Measurements from ENCODE around the gene GFOD2.
A peak's percentile ranks its signal among the peaks of the same experiment; 100 is the strongest.
"Not testable (repeated sequence)": the region's sequence is repeated elsewhere in the genome, so short reads cannot be mapped to it uniquely, and the experiment has no call there.

The GFOD2 gene

DNA sequence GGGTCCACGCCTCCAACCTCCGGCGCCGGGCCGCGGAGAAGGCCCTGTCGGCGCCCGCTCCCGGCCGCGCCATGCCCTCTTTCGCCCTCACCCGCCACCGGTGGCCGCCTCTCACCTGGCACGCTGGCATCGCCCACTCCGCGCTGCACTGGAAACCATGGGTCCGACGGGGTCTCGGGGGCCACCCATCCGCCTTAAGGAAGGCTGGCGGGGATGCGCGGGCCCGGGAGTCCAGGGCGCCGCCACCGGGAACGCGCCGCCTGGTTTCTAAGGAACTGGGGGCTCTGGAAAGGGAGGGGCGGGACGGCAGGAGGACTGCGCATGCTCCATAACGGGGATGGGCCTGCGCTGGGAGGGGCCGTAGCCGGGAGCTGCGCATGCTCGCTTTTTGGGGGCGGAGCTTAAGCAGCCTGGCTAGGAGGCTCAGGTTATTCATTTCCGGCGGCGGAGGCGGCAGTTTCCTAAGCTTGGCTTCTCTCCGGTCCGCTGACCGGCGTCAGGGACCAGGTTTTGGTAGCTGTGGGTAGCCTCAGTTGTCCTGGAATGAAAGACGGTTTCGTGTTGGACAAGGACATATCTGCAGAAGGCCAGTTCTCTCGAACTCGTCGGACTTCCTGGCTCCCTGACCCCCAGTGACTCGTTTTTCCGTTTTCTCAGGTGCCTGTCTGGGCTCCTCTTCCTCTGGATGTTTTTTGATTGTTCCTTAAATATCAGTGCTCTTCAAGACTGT, at the start of gene GFOD2:
GFOD2 (minus strand) TSS at position 269 of the 730 bp plus-strand sequence. CDS start 33,601 bp downstream, outside the sequence.
- peak; percentile 99 for DNase-seq

- no peak for DNase-seq
These were observed 48.8 kb upstream of the GFOD2 start for GRCh38 chr16:67767953-67768352.

DNA sequence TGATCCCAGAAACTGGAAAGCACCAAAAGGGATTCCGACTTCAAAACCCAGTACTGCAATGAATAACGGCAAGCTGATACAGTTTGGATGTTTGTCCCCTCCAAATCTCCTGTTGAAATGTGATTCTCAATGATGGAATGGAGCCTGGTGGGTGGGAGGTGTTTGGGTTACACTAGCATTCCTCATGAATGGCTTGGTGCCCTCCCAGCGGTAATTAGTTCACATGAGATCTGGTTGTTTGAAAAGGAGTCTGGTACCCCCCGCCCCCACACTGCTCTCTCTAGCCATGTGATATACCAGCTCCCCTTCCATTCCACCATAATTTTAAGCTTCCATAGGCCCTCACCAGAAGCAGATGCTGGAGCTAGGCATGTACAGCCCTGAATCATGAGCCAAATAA, 47.2 kb upstream of the GFOD2 start:
- DNase-seq, result no peak

- no peak for DNase-seq
These were observed 45.1 kb upstream of the GFOD2 start for GRCh38 chr16:67764158-67764667.

GRCh38 chr16:67763066-67763465, 44.0 kb upstream of the GFOD2 start:
- no peak for DNase-seq

DNA sequence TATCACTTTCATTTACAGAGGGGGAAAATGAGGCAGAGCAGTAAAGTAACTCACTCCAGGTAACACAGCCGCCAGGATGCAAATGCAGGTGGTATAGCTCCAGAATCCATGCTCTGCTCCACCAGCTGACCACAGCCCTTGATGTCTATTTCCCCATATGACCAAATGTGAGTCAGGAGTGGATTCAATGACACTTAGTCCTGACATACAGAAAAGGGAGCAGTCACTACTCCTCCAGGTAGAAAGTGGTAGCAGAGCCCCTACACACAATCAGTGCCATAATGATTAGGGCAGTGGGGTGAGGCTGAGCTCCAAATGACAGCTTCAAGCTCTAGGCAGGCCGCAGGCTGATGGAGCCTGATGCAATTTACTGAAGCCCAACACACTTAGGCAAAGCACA, 43.3 kb upstream of the GFOD2 start:
- DNase-seq, result no peak

GRCh38 chr16:67761924-67762323, 42.8 kb upstream of the GFOD2 start:
- DNase-seq, result no peak

GRCh38 chr16:67760956-67761230, 41.8 kb upstream of the GFOD2 start:
- no peak for DNase-seq

GRCh38 chr16:67760206-67760955, 41.3 kb upstream of the GFOD2 start:
- no peak for DNase-seq

DNA sequence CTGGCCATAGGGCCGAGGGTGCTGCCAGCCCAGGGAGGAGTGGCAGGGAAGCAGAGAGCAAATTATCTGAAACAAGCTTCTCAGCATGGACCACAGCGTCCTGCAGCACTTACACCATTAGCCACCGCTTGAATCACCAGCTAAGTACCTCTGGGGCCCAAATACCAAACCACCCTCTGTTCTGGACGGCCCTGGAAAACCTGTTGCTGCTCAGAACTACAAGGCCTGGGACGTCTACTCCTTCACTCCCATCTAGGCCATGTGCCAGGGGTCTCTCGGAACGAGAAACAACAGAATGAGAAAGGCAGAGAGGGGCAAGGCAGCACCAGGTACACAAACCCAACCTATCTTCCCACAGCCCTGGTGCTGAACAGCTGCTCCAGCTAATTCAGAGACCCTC, 39.9 kb upstream of the GFOD2 start:
- no peak for DNase-seq

DNA sequence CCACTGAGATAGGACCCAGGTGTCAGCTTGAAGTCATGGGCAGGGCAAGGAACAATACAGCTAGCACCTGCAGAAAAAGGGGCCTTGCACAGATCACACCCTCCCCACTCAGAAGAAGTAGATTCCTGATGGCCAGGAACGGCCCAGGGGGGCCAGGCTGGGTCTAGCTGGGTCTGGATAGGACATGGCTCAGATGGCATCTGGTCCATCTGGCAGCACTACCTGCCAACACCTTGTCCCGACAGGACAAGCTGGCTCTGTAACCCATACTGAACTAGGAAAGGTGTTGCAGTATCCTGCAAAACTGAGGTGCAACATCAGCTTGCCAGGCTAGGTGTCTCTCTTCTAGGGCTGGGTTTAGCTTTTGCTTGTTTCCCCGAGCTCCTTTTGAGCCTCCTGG, 38.9 kb upstream of the GFOD2 start:
- no peak for DNase-seq

DNA sequence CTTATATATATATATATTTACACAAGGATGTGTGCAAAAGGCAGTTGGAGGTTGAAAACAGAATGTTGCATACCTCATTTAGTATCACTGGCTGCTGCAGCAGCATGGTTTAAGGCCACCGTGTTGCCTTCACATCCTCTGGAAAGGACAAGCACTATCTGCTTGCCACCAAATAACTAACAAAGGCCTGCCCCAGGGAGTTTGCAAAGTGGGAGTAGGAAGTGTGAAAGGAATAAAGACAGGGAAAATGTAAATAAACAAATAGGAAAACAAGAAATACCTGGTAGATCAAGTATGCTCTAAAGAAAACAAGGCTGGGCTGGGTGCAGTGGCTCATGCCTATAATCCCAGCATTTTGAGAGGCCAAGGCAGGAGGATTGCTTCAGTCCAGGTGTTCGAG, 33.5 kb upstream of the GFOD2 start:
- DNase-seq, result no peak

DNA sequence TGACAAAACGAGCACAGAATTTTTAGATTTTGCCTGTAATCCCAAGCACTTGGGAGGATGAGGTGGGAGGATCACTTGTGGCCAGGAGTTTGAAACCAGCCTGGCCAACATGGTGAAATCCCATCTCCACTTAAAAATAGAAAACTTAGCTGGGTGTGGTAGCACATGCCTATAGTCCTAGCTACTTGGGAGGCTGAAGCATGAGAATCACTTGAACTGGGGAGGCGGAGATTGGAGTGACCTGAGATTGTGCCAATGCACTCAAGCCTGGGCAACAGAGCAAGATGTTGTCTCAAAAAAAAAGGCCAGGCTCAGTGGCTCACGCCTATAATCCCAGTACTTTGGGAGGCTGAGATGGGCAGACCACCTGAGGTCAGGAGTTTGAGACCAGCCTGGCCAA, 32.2 kb upstream of the GFOD2 start:
- not testable (repeated sequence) for DNase-seq

DNA sequence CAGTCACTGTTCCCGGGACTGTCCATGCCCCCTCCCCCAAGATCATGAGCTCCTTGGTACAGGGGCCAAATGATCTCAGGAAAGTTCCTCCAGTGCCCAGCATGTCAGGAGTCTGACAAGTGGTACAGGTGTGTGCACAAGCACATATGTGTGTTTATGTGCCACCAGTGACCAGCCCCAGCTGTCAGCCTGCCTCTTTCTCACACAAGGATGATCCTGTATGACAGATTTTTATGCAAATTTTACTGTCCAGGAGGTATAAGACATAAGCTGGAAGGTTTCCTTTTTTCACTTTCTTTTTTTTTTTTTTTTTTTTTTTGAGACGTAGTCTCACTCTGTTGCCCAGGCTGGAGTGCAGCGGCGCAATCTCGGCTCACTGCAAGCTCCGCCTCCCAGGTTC, 31.4 kb upstream of the GFOD2 start:
- no peak for DNase-seq

DNA sequence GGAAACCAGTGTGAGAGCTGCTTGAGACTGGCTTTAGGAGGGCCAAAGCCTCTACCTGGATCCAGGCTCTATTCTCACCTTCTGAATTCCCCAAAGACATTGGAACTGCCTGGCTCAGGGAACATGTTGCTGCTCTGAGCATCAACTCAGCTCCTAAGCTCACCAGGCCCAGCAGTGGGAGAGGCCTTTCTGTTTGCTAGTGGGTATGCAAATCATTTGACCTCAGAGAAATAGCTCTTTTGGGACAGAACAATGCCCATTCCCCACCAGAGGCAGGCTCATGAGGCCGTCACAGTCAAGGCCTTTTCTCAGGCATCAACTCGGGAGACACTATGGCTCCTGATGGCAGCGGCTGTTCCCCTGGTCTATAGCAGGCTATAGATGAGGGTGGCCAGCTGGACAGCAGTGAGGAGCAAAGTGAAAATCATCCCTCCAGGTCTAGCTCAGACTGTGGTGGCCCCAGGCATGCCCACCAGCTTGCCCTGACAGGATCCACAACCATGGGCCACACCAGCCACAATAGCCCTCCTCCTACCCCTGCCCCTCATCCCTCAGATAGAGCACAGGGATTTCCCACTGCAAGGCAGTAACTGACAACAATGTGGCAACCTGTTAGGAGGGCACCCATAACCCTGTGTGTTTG, 30.4 kb upstream of the GFOD2 start:
- DNase-seq, result no peak

DNA sequence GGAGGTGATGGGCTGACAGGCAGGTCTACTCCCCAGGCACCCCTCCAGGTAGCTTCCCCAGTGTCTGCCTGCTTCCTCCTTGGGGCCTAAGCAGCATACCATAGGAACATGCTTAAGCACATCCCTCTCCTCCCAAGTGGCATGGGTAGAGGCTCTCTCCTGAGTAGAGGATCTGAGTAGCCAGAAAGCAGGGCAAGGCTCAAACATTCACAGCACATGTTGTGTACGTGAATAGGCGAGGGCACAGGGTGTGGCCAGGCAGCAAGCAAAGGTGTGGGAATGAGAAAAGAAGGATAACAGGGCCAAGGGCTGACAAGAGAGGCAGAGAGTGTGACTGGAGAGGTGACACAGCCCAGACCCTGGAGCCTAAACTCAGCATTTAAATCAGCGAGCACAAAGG, 29.7 kb upstream of the GFOD2 start:
- no peak for DNase-seq

DNA sequence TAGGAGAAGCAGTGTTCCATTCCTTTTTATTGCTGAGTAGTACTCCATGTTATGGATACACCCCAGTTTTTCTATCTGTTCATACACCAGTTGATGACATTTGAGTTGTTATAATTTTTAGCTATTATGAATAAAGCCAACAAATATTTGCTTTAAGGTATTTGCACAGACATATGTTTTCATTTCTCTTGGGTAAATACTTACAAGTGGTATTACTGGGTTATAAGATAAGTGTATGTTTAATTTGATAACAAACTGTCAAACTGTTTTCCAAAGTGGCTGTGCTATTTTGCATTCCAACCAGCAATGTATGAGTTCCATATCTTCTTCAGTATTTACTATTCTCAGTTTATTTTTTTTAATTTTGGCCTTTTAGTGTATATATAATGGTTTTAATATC, 27.7 kb upstream of the GFOD2 start:
- no peak for DNase-seq

GRCh38 chr16:67741118-67741517, 22.0 kb upstream of the GFOD2 start:
- DNase-seq, result no peak

DNA sequence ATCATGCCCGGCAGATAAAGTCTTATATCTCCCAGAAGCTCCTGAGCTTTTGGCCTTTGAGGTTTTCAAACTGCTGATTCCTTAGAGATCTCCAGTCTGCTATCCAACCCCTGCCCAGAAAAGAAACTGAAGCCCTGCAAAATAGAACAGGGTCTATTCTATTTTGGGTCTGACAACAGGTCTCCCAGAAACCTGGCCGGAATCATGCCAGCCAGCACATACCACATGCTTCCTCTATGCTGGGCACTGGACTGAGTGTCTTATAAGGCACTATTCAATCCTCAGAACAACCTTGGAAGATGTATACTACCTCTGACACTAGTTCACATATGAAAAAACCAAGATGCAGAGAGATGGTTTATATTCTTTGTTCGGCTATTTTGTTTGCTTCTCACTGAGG, 21.3 kb upstream of the GFOD2 start:
- no peak for DNase-seq

DNA sequence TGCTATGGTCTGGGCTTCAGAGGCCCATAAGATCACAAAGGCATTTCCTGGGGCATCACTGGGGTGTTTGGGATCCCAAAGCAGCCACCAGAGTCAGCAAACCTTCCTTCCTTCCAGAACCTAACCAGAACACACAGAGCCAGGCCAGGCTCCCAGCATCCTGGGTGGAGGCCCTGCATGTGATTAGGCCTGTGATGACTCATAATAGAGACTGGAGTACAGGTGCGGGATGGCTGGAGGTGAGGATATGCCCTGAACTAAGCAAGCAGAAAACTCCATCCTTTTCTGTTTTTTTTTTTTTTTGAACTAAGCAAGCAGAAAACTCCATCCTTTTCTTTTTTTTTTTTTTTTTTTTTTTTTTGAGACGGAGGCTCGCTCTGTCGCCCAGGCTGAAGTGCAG, 17.7 kb upstream of the GFOD2 start:
- no peak for DNase-seq

- DNase-seq, result no peak
These were observed 15.7 kb upstream of the GFOD2 start for GRCh38 chr16:67734731-67735201.

DNA sequence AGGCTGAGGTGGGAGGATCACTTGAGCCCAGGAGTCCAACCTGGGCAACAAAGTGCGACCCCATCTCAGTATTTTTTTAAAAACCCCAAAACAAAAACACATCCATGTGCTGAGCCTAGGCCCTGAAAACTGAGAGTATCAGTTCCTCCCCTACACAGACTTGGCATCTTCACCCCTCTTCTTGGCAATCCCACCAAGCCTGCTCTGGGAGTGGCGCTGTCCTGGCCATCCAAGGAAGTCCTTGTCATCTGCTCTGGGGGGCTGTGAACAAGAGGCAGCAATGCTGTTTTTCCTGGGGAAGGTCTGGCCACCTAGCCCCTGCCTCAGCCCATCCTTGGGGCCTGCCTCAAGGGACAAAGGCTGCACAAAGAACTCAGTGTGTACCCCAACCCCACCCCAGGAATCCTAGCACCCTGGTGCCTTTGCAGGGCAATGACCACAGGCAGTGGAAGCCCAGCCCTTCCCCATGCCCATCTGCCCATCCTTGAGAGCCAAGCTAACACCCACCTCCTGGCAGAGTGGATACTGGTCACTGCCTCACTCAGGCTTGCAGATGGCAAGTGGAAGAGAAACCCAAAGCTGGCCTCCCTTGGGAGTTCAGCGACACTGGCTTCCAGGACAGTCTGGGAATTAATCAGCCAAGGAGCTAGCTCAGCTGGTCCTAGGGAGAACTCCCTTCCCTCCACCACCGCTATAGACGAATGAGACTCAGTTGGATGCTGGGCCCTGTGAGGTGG, 14.8 kb upstream of the GFOD2 start:
- no peak for DNase-seq

DNA sequence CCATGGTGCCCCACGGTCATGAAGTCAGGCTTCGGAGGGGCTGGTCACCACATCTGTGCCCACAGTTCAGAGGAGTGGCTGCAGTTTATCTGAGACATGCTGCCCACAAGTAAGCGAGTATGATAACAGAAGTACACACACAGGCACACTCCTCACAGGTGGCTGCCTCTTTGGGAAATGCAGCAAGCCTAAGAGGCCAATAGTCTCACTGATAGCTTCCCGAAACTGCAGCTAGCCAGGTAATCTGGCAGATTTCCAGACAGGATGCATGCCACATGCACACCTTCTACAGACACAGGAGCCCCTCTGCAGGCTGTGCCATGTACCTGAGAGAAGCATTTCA, 12.6 kb upstream of the GFOD2 start:
- no peak for DNase-seq

Measured in CD4-positive, alpha-beta T cell treated with Interleukin-17A for 4 hours (primary cell).